Measurements from ENCODE around the gene PPP1R13B.

- no peak for TF ChIP-seq POLR2AphosphoS5 (IDR thresholded peaks at IDR 0.05; ENCODE audit: borderline replicate concordance, low read depth, low read length)
- TF ChIP-seq EZH2 (IDR thresholded peaks at IDR 0.05) = no peak
- no peak for TF ChIP-seq FOXP2 (optimal IDR thresholded peaks at IDR 0.05; ENCODE audit: control extremely low read depth, extremely low read length, insufficient read depth)
Measured at GRCh38 chr14:103834956-103835355, 12.4 kb downstream of the PPP1R13B start.

Measured in SK-N-MC (cell line).